Ishikawa (cell line): Measurements from ENCODE around the gene TMEM51.

Experiments
- CEBPB ChIP-seq: IDR thresholded peaks from 2 replicates; pipeline ENCODE4 v1.6.1; 2012
- CREB1 ChIP-seq: IDR thresholded peaks from 2 replicates; pipeline ENCODE4 v1.6.1; 2012; ENCODE audit warnings: low read depth
- EGR1 ChIP-seq: IDR thresholded peaks from 2 replicates; pipeline ENCODE4 v1.6.1; 2012
- EP300 ChIP-seq: IDR thresholded peaks from 2 replicates; pipeline ENCODE4 v1.6.1; 2012; ENCODE audit warnings: borderline replicate concordance
- FOXM1 ChIP-seq: IDR thresholded peaks from 2 replicates; pipeline ENCODE4 v1.6.1; 2012; ENCODE audit warnings: low read depth, borderline replicate concordance
- NFIC ChIP-seq: IDR thresholded peaks from 2 replicates; pipeline ENCODE4 v1.6.1; 2012
- RAD21 ChIP-seq: IDR thresholded peaks from 2 replicates; pipeline ENCODE4 v1.6.1; 2012; ENCODE audit warnings: low read depth
- TAF1 ChIP-seq: IDR thresholded peaks from 2 replicates; pipeline ENCODE4 v1.6.1; 2012; ENCODE audit warnings: low read depth, mild to moderate bottlenecking
- TCF12 ChIP-seq: IDR thresholded peaks from 2 replicates; pipeline ENCODE4 v1.6.1; 2012; ENCODE audit warnings: low read depth
- TEAD4 ChIP-seq: IDR thresholded peaks from 2 replicates; pipeline ENCODE4 v1.6.1; 2012
- YY1 ChIP-seq: IDR thresholded peaks from 2 replicates; pipeline ENCODE4 v1.6.1; 2012; ENCODE audit warnings: low read depth
- ZBTB7A ChIP-seq: IDR thresholded peaks from 2 replicates; pipeline ENCODE4 v1.6.1; 2012; ENCODE audit warnings: low read depth
- TF ChIP-seq, protein P1 (sequence below): IDR thresholded peaks from 2 replicates; pipeline ENCODE4 v1.6.1; 2012
- TF ChIP-seq, protein P2 (sequence below): IDR thresholded peaks from 2 replicates; pipeline ENCODE4 v1.6.1; 2012; ENCODE audit warnings: low read depth, mild to moderate bottlenecking
- TF ChIP-seq, protein P3 (sequence below): IDR thresholded peaks from 2 replicates; pipeline ENCODE4 v1.6.1; 2012

The TMEM51 gene

DNA sequence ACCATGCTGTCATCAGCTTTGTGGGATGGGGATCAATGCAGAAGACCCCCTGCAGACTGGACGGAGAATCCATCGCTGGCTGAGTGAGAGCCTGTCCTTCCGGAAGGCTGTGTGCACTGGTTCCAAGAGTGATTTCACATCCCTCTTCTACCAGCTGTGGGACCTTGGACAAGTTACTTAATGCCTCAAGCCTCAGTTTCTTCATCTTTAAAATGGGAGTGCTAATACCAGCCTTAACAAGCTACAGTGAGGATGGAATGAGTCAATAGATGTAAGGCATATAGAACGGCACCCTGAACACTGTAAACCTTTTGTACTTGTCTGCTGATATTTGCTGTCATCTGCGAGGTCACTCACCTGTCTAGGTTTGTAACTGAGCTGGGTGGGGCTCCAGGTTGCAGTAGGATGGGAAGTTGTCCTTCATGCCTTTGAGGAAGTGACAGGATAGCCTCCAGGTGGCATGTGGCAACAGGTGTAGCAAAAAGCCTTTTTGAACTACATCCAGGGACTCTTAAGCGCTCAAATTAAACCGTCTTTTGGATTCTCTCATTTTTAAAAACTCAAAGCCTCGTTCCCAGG lies 27.5 kb downstream of the TMEM51 start:
- TF ChIP-seq TAF1 (no peak), FOXM1 (no peak), EP300 (no peak), RAD21 (no peak), EGR1 (no peak), TEAD4 (no peak)

DNA sequence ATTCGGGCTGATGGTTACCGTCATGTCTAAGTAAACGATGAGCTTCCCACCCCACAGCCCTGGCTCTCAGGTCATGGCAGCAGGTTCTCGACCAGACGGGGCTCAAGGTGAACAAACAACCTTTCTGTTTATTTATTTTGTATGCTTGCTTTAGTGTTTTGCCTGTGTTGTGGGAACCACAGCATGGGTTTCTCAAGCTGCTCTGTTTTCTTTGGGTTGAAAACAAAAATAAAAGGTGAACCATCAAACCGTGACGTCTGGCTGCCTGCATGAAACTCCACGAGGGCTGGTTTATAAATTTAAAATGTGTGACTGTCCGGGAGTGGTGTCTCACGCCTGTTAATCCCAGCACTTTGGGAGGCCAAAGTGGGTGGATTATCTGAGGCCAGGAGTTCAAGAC lies 28.0 kb downstream of the TMEM51 start:
- TF ChIP-seq, protein P1, sequence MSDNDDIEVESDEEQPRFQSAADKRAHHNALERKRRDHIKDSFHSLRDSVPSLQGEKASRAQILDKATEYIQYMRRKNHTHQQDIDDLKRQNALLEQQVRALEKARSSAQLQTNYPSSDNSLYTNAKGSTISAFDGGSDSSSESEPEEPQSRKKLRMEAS = no peak
- TF ChIP-seq NFIC (no peak), RAD21 (no peak), YY1 (no peak), TCF12 (no peak)
- TF ChIP-seq, protein P2, sequence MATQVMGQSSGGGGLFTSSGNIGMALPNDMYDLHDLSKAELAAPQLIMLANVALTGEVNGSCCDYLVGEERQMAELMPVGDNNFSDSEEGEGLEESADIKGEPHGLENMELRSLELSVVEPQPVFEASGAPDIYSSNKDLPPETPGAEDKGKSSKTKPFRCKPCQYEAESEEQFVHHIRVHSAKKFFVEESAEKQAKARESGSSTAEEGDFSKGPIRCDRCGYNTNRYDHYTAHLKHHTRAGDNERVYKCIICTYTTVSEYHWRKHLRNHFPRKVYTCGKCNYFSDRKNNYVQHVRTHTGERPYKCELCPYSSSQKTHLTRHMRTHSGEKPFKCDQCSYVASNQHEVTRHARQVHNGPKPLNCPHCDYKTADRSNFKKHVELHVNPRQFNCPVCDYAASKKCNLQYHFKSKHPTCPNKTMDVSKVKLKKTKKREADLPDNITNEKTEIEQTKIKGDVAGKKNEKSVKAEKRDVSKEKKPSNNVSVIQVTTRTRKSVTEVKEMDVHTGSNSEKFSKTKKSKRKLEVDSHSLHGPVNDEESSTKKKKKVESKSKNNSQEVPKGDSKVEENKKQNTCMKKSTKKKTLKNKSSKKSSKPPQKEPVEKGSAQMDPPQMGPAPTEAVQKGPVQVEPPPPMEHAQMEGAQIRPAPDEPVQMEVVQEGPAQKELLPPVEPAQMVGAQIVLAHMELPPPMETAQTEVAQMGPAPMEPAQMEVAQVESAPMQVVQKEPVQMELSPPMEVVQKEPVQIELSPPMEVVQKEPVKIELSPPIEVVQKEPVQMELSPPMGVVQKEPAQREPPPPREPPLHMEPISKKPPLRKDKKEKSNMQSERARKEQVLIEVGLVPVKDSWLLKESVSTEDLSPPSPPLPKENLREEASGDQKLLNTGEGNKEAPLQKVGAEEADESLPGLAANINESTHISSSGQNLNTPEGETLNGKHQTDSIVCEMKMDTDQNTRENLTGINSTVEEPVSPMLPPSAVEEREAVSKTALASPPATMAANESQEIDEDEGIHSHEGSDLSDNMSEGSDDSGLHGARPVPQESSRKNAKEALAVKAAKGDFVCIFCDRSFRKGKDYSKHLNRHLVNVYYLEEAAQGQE = no peak

DNA sequence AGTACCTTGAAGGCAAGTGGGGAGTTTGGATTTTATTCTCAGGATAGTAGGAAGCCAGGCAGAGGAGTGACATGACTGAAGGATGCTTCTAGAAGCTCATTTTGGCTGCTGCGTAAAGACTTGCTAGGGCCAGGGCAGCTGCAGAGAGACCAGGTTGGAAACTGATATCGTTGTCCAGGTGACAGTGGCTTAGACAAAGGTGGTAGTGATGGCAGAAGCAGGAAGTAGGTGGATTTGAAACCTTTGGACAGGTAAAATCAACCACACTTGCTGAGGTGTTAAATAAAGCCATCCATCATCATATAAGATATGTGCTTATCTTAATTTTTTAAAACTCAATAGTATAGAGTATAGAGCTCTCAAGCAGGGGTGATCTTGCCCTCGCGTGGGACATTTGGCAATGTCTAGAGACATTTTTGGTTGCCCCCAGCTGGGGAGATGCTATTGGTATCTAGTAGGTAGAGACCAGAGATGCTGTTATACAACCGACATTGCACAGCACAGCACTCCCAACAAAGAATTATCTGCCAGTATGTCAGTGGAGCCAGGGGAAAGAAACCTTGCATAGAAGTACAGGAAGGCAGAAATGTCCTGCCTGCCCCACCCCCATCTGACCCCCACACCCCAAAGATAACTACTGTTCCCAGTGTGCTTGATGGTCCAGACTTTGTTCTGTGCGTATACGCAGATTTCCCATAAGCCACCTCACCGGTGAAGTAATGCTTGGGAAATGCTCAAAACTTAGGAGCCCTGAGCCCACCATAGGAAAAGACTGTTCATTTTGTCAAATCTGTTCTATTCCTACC lies 31.1 kb downstream of the TMEM51 start:
- TF ChIP-seq EP300 (no peak), EGR1 (no peak), CREB1 (no peak), ZBTB7A (no peak), TCF12 (no peak), RAD21 (no peak), TAF1 (no peak), TEAD4 (no peak)
- TF ChIP-seq, protein P3, sequence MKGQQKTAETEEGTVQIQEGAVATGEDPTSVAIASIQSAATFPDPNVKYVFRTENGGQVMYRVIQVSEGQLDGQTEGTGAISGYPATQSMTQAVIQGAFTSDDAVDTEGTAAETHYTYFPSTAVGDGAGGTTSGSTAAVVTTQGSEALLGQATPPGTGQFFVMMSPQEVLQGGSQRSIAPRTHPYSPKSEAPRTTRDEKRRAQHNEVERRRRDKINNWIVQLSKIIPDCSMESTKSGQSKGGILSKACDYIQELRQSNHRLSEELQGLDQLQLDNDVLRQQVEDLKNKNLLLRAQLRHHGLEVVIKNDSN = no peak
- TF ChIP-seq, protein P2 = no peak

DNA sequence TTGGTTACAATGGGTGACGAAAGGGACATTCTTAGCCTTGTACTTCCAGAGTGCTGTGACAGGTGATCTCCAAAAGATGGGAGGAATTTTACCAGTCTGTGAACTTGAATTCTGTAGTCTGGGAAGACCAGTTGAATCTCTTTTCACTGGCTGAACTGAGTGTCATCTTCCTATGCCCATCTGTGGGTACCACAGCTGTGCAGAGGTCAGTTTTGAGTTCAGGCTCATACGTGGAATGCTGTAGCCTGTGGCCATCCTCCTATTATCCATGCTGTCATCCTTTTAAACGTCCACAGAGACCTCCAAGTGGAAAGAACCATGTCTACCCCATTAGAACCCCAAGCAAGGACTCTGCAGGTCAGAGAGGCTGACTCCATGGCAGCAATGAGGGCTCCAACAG lies 32.1 kb downstream of the TMEM51 start:
- TF ChIP-seq FOXM1 (no peak), TEAD4 (no peak), NFIC (no peak), CEBPB (no peak), ZBTB7A (no peak), RAD21 (no peak), TAF1 (no peak), YY1 (no peak), TCF12 (no peak), CREB1 (no peak)
- TF ChIP-seq, protein P1 = no peak
- TF ChIP-seq, protein P3 = no peak

DNA sequence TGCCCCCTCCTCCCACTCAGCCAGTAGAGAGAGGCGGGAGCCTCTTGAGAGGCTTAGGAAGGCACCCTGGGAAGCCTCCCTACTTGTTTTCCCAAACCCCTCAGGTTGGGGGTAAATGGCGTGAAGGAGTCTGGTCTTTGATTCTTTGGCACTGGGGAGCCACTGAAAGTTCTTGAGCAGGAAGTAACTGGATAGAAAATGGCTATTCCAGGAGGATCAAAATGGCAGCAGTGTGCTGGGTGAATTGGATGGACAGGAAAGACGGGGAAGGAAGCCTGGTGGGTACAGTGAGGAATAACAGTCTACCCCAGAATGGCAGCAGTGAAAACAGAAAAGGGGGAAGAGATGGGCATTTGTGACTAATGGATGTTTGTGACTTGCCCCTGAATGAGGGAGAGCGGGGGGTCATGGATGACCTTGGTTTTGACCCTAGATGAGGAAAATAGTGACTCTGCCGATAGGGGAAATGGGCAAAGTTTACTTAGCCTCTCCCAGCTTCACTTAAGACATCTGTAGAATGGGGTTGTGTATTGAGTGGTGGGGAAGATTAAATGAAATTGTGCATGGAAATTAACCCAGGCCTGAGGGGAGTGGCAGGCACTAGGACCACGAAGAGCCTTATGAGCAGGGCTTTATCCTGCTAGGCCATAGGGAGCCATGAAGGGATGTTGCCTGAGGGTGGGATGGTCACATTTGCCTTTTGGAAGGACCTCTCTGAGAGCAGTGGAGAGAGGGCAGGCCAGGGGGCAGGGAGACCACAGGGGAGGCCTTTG lies 32.7 kb downstream of the TMEM51 start:
- TF ChIP-seq TAF1 = no peak
- TF ChIP-seq, protein P3 = no peak
- no peak for TF ChIP-seq ZBTB7A
- no peak for TF ChIP-seq CEBPB
- TF ChIP-seq, protein P2 = no peak
- no peak for TF ChIP-seq CREB1
- TF ChIP-seq, protein P1 = no peak
- TF ChIP-seq RAD21 = no peak
- no peak for TF ChIP-seq TEAD4
- no peak for TF ChIP-seq EP300
- no peak for TF ChIP-seq EGR1
- TF ChIP-seq TCF12 = no peak
- TF ChIP-seq NFIC = no peak
- TF ChIP-seq FOXM1 = no peak
- TF ChIP-seq YY1 = no peak
